Skeletal muscle tissue (tissue), 4 donors: ENCODE results near the gene NAALADL2. TPM values are rescaled to one million over a fixed set of nuclear protein-coding genes. Genes with fewer than 3 reads are reported as not detected.

Experiments used
- H3K27ac ChIP-seq: one replicate; pipeline ENCODE4 v1.7.0; 2013; ENCODE audit warnings: mild to moderate bottlenecking, low read depth, low read length, inconsistent platforms
- H3K27me3 ChIP-seq, 3 donors: one replicate each; pipeline ENCODE4 v1.7.0; 2013; ENCODE audit warnings: low read length in 3 of 3; ENCODE audit not compliant: control insufficient read depth in 3 of 3, insufficient read depth in 3 of 3
- H3K36me3 ChIP-seq, 3 donors: one replicate each; pipeline ENCODE4 v1.7.0; 2013; ENCODE audit warnings: low read length in 3 of 3; ENCODE audit not compliant: control insufficient read depth in 3 of 3, insufficient read depth in 3 of 3
- H3K4me1 ChIP-seq, 3 donors: one replicate each; pipeline ENCODE4 v1.7.0; 2013; ENCODE audit warnings: low read length in 3 of 3, mild to moderate bottlenecking in 3 of 3; ENCODE audit not compliant: control insufficient read depth in 3 of 3, insufficient read depth in 3 of 3
- H3K4me3 ChIP-seq, 3 donors: one replicate each; pipeline ENCODE4 v1.7.0; 2013; ENCODE audit warnings: low read length in 3 of 3
- H3K9ac ChIP-seq, 3 donors: one replicate each; pipeline ENCODE4 v1.7.0; 2013; ENCODE audit warnings: low read length in 3 of 3, mild to moderate bottlenecking in 3 of 3, moderate library complexity in 2 of 3, low read depth in 1 of 3
- H3K9me3 ChIP-seq, 3 donors: one replicate each; pipeline ENCODE4 v1.7.0; 2013; ENCODE audit warnings: low read length in 3 of 3; ENCODE audit not compliant: control insufficient read depth in 3 of 3
- total RNA-seq: library from RNA; depleted of rRNA; stranded (reverse); fragments of >200 nt; gene quantifications from one replicate; pipeline ENCODE4 v1.2.3, GENCODE V29; 2014
- donor health status: Osteomylitis.

The NAALADL2 gene
- total RNA-seq, 1 donor from 2014 or later = 17.7 TPM

- Histone ChIP-seq H3K9ac (no peak overlapping the region), H3K27me3 (no peaks in the 10 kb centered on the region), H3K9me3 (no peaks in the 10 kb centered on the region), H3K36me3 (no peaks in the 10 kb centered on the region), H3K4me1 (no peaks in the 10 kb centered on the region), H3K4me3 (no peak overlapping the region), H3K27ac (no peak overlapping the region)
Observed at GRCh38 chr3:175273573-175273972, 414.4 kb downstream of the NAALADL2 start.

GRCh38 chr3:175274056-175274455 is 414.9 kb downstream of the NAALADL2 start:
- H3K9me3 ChIP-seq = no peaks in the 10 kb centered on the region
- no peak overlapping the region for H3K9ac ChIP-seq
- H3K4me1 ChIP-seq = no peaks in the 10 kb centered on the region
- no peak overlapping the region for H3K4me3 ChIP-seq
- H3K27ac ChIP-seq = no peak overlapping the region
- no peaks in the 10 kb centered on the region for H3K36me3 ChIP-seq
- no peaks in the 10 kb centered on the region for H3K27me3 ChIP-seq

- H3K9me3 ChIP-seq = no peaks in the 10 kb centered on the region
- no peaks in the 10 kb centered on the region for H3K27me3 ChIP-seq
- no peak overlapping the region for H3K9ac ChIP-seq
- H3K36me3 ChIP-seq = no peaks in the 10 kb centered on the region
- no peaks in the 10 kb centered on the region for H3K4me1 ChIP-seq
- H3K4me3 ChIP-seq = no peak overlapping the region
- no peak overlapping the region for H3K27ac ChIP-seq
Observed at GRCh38 chr3:175274474-175275218, 415.5 kb downstream of the NAALADL2 start.

- no peaks in the 10 kb centered on the region for H3K36me3 ChIP-seq
- H3K9ac ChIP-seq = no peak overlapping the region
- no peaks in the 10 kb centered on the region for H3K27me3 ChIP-seq
- no peak overlapping the region for H3K27ac ChIP-seq
- H3K4me3 ChIP-seq = no peak overlapping the region
- H3K4me1 ChIP-seq = no peaks in the 10 kb centered on the region
- no peaks in the 10 kb centered on the region for H3K9me3 ChIP-seq
Observed at GRCh38 chr3:175278680-175279079, 419.5 kb downstream of the NAALADL2 start.

GRCh38 chr3:175279457-175279856 is 420.3 kb downstream of the NAALADL2 start:
- Histone ChIP-seq H3K9ac (no peak overlapping the region), H3K27me3 (no peaks in the 10 kb centered on the region), H3K27ac (no peak overlapping the region), H3K4me1 (no peaks in the 10 kb centered on the region), H3K36me3 (no peaks in the 10 kb centered on the region), H3K9me3 (no peaks in the 10 kb centered on the region), H3K4me3 (no peak overlapping the region)

- no peak overlapping the region for H3K9ac ChIP-seq
- no peak overlapping the region for H3K27ac ChIP-seq
- H3K36me3 ChIP-seq = no peaks in the 10 kb centered on the region
- no peaks in the 10 kb centered on the region for H3K27me3 ChIP-seq
- no peaks in the 10 kb centered on the region for H3K4me1 ChIP-seq
- H3K4me3 ChIP-seq = no peak overlapping the region
- no peaks in the 10 kb centered on the region for H3K9me3 ChIP-seq
Observed at GRCh38 chr3:175279911-175280310, 420.8 kb downstream of the NAALADL2 start.

- no peaks in the 10 kb centered on the region for H3K27me3 ChIP-seq
- no peaks in the 10 kb centered on the region for H3K9me3 ChIP-seq
- no peaks in the 10 kb centered on the region for H3K36me3 ChIP-seq
- H3K9ac ChIP-seq = no peak overlapping the region
- no peak overlapping the region for H3K4me3 ChIP-seq
- H3K27ac ChIP-seq = no peak overlapping the region
- H3K4me1 ChIP-seq = no peaks in the 10 kb centered on the region
Observed at GRCh38 chr3:175287361-175287963, 428.3 kb downstream of the NAALADL2 start.

- H3K4me3 ChIP-seq = no peak overlapping the region
- no peaks in the 10 kb centered on the region for H3K27me3 ChIP-seq
- H3K4me1 ChIP-seq = no peaks in the 10 kb centered on the region
- no peak overlapping the region for H3K9ac ChIP-seq
- H3K27ac ChIP-seq = no peak overlapping the region
- H3K36me3 ChIP-seq = no peaks in the 10 kb centered on the region
- no peaks in the 10 kb centered on the region for H3K9me3 ChIP-seq
Observed at GRCh38 chr3:175288621-175289020, 429.5 kb downstream of the NAALADL2 start.

GRCh38 chr3:175294793-175295192 is 435.7 kb downstream of the NAALADL2 start:
- H3K27ac ChIP-seq = no peak overlapping the region
- no peak overlapping the region for H3K4me3 ChIP-seq
- no peak overlapping the region for H3K9ac ChIP-seq
- H3K4me1 ChIP-seq = no peaks in the 10 kb centered on the region
- H3K36me3 ChIP-seq = no peaks in the 10 kb centered on the region
- no peaks in the 10 kb centered on the region for H3K9me3 ChIP-seq
- H3K27me3 ChIP-seq = no peaks in the 10 kb centered on the region

- no peak overlapping the region for H3K4me3 ChIP-seq
- no peak overlapping the region for H3K27ac ChIP-seq
Observed at GRCh38 chr3:175295248-175296130, 436.4 kb downstream of the NAALADL2 start.

More at GRCh38 chr3:175295248-175296130, 436.4 kb downstream of the NAALADL2 start:
- no peaks in the 10 kb centered on the region for H3K27me3 ChIP-seq
- H3K9me3 ChIP-seq = no peaks in the 10 kb centered on the region
- no peaks in the 10 kb centered on the region for H3K36me3 ChIP-seq
- H3K9ac ChIP-seq = no peak overlapping the region
- no peaks in the 10 kb centered on the region for H3K4me1 ChIP-seq
